Activated T-helper 1 cell treated with Interleukin-2 at 50 U/mL for 16 hours (primary cell): ENCODE measurements around the gene SYNPO.

Experiments
- DNase-seq: peaks from one replicate; pipeline ENCODE4 v3.0.0-alpha.2; 2020; ENCODE audit warnings: low read depth

SYNPO gene

DNA sequence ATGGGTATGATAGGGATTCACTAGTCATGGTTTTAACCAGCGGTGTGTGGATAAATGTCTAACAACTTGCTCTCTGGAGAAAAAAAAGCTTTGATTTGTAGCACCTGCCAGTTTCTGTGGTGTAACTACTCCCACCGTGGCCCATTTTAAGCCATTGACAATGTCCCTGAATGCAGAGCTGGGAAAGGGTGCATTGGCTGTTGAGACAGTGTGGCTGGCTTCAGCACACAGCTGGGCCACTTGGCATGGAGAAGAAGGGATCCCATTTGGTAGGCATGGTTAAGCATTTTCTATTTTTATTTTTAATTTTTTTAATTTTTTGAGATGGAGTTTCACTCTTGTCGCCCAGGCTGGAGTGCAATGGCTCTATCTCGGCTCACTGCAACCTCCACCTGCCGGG lies 31.5 kb upstream of the SYNPO start:
- no peak for DNase-seq

DNA sequence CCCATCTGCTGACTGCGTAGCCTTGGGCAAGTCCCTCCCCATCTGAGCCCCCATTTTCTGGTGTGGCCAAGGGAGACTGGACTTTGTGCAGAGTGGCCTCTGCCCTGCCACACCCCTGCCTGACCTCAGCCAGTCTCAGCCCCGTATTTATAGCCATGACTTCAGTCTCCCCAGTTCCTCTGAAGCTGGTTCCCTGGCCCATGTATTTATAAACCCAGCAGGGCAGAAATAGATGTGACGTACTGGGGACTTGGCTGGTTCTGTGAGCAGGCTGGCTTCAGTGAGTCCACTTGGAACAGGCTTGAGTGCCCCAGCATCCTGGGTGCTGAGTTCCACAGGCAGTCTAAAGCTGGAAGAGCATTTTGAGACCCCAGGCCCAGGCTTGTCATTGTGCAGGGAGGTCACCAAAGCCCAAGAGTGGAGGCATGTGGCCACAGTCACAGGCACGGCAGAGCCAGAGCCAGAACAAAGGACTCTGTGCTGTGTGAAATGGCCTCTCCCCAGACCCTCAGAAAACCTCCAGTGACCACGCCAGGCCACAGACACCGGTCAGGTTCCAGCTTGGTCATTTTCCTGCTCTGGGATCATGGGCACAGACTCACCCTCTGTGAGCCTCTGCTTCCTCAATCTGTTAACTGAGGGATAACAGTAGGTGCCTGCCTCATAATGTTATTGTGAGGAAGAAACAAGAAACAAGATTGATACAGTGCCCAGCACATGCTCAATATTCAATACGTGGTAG lies 30.4 kb upstream of the SYNPO start:
- DNase-seq, result no peak

GRCh38 chr5:150611026-150611425 lies 29.4 kb upstream of the SYNPO start:
- DNase-seq, result no peak

DNA sequence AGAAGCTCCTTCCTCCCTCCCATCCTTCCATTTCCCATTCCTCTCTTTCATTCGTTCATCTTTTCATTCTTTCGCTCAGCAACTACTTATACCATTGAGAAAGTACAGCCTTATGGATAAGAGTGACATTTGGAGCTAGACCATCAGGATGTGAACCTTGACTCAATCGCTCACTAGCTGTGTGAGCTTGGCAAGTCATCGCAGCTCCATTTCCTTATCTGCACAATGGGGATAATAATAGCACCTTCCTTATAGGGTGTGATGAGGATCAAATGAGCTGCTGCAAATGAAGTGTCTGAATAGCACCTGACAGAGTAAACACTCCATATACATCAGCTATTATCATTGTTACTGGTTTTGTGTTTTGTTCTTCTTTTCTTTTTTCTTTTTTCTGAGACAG lies 28.1 kb upstream of the SYNPO start:
- no peak for DNase-seq

- no peak for DNase-seq
These were observed 27.4 kb upstream of the SYNPO start for GRCh38 chr5:150612905-150613670.

DNA sequence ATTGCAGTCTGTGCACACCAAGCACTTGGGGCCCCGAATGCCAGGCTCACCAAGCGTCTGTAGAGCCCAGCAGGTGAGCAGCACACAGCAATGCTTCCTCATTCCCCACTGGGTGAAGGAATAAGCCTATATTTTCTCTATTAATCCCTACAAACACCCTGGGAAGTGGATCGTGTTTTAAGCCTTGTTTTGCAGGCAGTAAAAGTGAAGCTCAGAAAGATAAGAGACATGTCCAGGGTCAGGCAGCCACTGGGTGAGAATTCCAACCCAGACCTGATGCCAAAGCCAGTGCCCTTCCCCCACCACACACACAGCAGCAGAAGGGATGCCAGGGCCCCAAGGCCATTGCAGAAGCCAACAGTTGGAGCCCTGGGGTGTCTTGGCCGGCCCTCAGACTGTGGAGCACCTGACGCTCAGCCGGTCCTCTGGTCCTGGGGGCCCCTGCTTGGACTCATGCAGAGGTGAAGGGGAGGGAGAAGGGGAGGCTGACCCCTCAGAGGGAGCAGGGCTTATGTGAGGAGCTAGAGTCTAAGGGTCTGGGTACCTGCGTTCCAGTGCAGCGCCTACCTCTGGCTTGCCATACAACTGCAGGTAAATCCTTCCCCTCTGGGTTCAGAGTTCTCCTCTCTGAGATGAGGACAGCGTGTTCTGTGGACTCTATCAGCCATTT lies 26.3 kb upstream of the SYNPO start:
- DNase-seq, result no peak

DNA sequence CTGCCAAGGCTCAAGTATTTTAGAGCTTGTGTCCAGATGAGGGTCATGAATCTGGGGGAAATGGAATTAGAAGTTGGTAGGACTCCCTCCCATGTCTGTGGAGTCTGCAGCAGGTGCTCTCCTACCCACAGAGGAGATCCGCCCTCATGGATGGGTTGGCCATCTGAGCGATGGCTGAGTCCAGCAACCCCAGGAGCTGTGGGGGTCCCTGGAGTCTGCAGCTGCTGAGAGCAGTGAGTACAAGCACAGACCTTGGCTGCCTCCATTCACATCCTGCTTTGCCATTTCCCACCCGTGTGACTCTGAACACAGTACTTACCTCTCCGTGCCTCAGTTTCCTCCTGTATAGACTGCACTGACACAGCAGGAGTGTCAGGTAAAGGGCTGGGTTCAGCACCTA lies 25.8 kb upstream of the SYNPO start:
- no peak for DNase-seq

GRCh38 chr5:150615141-150615699 lies 25.2 kb upstream of the SYNPO start:
- DNase-seq, result no peak

DNA sequence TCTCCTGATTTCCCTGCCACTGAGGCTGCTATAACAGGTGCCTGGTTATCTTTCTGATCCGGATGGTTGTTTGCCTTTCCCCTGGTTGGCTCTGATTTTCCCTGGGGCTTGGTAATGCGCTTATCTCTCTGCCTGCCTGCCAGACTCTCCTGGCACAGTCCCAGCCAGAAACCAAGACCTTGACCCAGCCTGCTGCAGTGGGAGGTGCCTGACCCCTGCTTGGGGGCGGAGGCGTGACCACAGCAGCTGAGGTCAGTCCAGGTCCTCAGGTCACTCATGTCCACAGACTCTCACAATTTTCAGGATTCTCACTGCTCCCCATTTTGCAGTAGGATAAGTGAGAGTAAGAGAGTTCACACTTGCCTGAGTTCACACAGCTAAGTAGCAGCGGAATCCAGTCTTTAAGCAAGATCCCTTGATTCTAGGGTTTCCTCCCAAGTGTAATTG lies 24.4 kb upstream of the SYNPO start:
- DNase-seq, result no peak

- DNase-seq, result no peak
These were observed 24.0 kb upstream of the SYNPO start for GRCh38 chr5:150616506-150616905.

GRCh38 chr5:150618163-150618562 lies 22.3 kb upstream of the SYNPO start:
- DNase-seq, result no peak

- DNase-seq, result no peak
These were observed 21.7 kb upstream of the SYNPO start for GRCh38 chr5:150618588-150619281.

- DNase-seq, result no peak
These were observed 20.9 kb upstream of the SYNPO start for GRCh38 chr5:150619359-150620230.

DNA sequence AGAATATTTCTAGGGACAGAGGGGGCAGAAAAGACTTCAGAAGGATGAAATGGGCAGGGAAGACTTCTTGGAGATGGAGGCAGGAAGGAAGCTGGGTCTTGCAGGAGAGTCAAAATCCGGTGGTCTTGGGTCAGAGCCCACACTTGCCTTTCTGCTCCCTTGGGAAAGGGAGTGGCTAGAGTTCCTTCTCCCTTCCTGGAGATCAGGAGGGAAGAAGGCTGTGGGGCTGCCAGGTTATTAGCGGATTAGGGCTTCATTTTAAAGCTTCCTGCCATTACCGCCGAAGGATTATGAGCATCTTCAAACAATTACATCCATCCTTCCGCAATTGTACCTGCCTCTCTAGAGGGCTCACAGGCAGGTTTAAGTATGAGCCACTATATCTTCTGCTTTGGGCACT lies 19.2 kb upstream of the SYNPO start:
- no peak for DNase-seq

GRCh38 chr5:150622157-150622556 lies 18.3 kb upstream of the SYNPO start:
- DNase-seq, result no peak

DNA sequence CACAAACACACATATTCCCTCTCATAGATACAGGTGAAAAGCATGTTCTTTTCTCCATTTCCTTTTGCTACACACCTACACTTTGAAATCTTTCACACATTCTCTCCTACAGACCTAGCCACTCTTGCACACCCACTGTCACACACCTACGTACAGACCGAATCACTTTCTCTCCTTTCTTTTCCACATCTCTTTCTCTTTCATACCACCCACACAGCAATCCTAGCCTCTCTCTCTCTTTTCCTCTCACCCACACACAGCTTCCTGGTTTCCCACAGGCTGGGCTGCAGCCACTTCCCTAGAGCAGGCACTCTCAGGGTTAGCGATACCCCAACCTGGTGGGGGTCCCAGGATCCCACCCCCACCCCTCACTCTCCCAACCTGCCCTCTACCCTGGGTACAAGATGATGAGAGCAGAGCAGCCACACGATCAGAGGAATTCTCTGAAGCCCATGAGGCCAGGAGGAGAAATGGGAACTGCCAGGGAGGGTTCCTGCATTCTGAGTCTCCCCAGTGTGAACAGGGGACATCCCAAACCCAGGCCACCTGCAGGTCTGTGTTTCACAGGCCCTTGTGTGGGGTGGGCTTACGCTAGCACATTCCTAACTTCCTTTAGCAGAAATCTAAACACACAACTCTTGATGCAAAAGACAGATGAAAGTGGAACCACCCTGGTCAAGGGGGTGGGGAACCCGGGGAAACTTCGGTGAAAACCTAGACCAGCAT lies 17.1 kb upstream of the SYNPO start:
- DNase-seq, result no peak

GRCh38 chr5:150623878-150624216 lies 16.6 kb upstream of the SYNPO start:
- DNase-seq, result no peak

DNA sequence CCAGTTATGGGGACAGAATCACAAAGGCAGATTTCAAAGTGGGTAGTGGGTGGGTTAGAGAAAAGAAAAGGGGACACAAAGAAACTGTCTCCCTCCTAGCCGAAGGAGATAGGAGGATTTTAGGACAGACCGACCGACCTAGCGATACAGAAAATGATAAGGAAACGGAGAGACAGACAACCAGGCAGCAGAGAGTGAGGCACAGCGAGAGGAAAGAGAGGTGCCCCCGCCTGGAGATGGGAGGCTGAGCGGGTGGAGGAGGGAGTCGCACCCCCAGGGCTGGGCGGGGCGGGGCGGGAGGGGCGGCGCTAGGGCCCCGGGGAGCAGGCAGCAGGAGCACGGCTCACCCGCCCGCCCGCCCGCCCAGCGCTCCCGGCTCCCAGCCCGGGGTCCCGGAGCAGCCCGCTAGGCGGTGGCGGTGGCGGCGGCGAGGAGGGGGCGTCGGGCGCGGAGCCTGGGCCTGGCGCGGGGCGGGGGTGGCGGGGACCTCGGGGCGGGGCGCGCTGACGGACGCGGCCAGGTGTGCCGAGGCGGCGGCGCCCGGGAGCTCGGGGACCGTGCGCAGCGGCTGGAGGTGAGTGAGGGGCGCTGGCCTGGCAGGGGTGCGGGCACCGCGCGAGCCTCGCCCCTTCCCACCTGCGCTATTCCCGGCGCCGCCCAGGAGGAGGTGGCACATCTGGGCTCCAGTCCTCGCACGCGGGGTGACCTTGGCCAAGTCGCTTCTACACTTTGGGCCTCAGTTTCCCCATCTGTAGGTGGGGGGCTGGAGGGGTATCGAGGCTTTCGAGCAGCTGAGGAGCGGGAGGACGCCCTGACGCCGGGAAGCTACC lies 15.9 kb upstream of the SYNPO start:
- DNase-seq, result peak; percentile 13

GRCh38 chr5:150625164-150625535 lies 15.3 kb upstream of the SYNPO start:
- no peak for DNase-seq
